HPDE6-E6E7 (cell line): ENCODE data around the gene LENG9.

Experiments
- DNase-seq: peaks from one replicate; pipeline ENCODE4 v3.0.0; 2011; ENCODE audit warnings: missing footprints; ENCODE audit errors: extremely low spot score

LENG9 gene

DNA sequence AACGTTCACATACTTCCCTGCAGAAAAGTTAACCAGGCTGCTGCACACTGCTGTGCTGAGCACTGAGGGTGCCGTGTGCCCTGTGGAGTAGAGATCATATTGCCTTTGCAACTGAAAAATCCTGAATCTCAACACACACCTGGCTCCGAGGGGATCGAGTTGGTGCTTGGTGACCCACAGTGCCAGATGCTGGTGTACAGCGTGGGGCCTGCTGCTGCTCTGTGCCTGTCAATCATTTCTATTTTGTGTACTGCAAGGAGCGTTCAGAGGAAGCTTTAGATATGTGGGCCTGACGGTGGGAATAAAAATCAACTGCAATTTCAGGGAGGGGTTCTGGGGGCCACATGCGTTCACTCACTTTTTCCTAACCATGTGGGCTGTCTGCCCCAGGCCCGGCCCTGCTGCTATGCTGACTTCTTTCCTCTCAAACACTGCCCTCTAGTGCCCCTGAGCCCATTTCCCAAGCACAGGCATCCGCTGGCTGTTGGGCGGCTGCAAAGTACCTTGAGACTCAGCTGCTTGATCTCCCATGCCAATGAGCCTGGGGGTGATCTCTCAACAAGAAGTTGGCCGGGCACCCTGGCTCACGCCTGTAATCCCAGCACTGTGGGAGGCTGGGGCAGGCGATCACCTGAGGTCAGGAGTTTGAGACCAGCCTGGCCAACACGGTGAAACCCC, 24.3 kb downstream of the LENG9 start:
- no peak for DNase-seq

DNA sequence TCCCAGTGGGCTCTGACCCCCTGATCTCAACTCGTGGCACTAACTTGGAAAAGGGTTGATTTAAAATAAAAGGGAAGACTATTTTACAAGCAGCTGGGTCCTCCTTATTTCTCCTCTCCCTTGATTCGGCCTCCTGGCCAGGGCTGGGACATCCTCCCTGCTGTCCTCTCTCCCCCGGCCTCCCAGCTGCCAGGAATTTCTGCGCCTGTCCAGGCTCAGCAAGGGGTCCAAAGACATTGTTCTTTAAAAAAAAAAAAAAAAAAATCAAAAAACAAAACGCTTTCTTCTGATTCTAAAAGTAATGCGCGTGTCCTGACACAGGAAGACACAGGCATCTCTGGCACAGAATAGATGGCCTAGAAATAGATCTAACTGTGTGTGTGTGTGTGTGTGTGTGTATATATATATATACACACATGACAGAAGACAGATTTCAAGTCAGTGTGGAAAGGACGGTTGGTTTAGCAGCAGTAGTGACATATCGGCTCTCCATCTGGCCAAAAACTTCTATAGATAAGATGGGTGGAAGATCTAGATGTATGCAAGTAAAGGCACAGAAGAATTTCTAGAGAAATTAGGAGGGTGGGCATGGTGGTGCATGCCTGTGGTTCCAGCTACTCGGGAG, 26.8 kb downstream of the LENG9 start:
- DNase-seq: no peak

DNA sequence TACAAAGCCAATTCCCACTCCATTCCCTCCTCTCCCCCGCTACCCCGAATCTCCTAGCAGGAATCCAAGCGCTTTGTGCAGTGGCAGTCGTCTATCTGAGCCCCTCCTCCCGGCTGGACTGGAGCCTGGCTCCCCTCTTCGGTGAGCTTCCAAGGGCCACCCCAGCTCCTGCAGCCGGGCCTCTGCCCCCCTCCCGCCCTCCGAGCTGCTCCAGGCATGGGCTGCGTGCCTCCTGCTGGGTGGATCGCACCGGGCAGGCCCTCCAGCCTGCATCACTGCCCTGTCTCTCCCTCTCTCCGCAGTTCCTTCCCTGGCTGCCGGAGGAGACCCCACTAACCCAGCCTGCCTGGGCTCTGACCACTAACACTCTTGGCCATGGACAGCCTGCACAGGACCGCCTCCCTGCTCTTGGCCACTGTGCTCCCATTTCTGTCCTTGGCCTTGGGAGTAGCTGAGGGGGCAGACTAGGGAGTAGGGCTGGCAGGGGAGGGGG, 27.5 kb downstream of the LENG9 start:
- no peak for DNase-seq

DNA sequence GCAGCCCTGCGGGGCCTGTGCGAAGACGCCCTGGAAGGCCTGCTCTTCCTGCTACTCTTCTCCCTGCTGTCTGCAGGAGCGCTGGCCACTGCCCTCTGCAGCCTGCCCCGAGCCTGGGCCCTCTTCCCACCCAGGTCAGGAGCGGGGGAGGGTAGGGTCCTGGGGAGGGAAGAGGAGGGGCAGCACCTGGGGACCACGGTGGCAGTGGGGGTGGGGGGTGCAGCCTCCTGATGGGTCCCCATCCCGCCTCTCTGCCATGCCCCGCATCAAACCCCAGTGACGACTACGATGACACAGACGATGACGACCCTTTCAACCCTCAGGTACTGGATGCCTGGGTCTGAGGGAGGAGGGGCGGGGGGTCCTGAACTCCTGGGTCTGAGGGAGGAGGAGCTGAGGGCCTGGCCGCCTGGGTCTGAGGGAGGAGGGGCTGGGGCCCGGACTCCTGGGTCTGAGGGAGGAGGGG, 28.0 kb downstream of the LENG9 start:
- DNase-seq: no peak

DNA sequence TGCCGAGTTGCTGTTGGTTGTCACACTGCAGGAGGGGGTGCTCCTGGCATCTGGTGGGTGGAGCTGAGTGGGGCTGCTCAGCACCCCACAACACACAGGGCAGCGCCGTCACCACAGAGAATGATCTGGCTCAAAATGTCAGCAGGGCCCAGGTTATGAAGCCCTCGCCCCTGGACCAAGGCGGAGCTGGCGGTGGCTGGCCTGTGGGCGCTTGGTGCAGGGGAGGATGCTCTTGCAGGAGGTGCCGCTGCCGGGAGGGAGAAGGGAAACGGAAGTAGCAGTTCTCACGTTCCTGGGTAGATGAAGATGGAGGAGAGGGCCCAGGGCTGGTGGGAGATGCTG, 28.7 kb downstream of the LENG9 start:
- DNase-seq: no peak

GRCh38 chr19:54434112-54434872, 29.3 kb downstream of the LENG9 start:
- DNase-seq: no peak

DNA sequence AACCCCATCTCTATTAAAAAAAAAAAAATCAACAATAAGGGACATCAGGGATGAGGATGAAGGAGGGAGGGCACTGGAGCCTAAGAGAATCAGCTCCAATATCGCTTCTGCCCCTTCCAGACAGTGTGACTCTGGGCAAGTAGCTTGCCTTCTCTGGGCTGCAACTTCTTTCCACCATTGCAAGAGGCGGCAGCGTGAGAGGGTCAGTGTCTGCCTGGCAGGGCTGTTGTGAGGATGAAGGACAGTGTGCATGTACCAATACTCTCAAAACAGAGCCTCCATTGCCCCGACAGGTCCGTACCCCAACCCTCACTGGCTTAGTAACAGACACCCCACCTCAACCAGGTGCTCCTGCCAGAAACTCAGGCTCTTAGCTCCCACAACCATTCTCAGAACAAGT, 29.9 kb downstream of the LENG9 start:
- no peak for DNase-seq

GRCh38 chr19:54432144-54432738, 31.3 kb downstream of the LENG9 start:
- peak; percentile 82 for DNase-seq

DNA sequence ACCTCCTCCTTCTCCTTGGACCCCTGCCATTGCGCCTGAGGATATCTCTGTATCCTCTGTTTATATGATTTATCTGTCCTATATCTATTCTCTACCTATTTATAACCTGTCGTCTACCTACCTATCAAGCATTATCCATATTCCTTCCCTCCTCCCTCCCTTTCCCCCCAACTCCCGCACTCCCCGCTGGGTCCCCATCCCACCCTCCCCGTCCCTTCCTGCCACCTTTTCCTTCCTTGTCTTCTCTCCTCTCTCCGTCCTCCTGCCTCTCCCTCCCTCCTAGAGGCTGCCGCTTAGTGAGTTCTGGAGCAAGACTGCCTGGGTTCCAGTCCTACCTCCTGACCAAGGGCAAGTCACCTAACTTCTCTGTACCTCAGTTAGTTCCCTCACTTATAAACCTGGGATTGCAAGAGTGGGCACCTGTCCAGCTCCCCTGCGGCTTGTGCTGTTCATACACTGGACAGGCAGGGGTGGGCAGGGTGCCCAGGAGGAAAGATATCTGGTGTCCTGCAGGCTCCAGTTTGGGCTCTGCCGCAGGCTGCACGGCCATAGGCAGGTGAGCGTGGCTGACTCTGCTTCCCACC, 32.2 kb downstream of the LENG9 start:
- no peak for DNase-seq

GRCh38 chr19:54430306-54431254, 33.0 kb downstream of the LENG9 start:
- DNase-seq: no peak

DNA sequence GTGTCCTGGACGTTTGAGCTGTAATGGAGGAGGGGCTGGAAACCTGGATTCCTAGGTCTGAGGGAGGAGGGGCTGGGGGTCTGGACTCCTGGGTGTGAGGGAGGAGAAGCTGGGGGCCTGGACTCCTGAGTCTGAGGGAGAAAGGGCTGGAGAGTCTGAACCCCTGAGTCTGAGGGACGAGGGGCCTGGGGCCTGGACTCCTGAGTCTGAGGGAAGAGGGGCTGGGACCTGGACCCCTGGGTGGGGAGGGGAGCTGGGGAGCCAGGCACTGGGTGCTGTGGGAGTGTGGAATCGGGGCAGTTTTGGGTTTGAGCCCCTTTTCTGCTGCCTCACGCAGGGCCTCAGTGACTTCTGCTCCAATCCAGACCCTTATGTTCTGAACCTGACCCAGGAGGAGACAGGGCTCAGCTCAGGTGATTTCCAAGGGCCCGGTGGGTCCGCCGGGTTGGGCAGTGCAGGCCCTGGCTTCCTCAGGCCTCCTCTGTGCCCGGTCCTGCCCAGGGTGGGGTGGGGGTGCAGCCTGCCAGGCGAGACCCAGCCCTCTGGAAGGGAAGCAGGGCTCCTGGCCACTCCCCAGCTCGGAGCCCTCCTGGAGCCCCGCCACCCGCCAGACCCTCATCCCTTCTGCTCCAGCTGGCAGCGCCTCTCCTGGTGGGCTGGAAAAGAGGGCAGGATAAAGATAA, 33.9 kb downstream of the LENG9 start:
- DNase-seq: no peak

DNA sequence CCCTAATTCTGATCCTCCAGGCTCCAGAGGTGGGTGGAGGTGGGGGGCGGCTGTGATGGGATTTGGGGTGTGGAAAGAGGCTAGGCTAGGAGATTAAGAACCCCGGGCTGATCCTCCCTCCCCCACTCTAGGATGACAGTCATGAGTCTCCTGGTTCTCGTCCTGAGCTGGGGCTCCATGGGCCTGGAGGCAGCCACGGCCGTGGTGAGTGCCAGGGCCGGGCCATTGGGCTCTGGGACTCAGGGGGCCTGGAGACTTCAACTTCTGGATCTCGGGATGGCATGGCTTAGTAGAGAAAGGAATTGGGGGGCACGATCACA, 34.4 kb downstream of the LENG9 start:
- DNase-seq: no peak

- no peak for DNase-seq
Observed at GRCh38 chr19:54428323-54429175, 35.0 kb downstream of the LENG9 start.

DNA sequence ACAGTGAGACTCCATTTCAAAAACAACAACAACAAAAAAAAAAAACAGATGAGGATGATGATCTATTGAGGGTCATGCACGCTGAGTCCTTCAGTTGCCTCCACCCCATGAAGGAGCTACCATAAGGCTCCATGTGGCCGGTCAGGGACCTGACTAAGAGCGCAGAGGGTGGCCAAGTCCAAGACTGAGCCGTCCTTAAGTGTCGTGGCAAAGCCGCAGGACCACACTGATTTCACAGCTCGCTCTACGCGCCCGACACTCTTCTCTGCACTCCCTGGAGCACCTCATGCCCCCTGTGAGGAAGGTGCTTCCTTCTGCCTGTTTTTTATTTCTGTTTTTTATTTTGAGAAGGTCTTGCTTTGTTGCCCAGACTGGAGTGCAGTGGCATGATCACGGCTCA, 36.0 kb downstream of the LENG9 start:
- DNase-seq: no peak

- DNase-seq: no peak
Observed at GRCh38 chr19:54426291-54426931, 37.2 kb downstream of the LENG9 start.

DNA sequence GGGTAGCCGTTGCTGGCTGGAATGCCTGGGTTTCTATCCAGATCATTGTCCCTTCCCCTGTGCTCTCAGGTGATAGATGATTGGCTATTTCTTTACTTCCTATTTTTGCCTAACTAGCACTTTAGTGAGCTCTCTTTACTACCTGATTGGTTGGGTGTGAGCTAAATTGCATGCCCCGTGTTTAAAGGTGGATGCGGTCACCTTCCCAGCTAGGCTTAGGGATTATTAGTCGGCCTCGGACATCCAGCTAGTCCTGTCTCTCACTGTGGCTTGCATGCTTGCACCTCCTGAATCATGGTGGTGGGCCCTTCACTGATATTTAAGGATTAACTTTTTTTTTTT, 38.2 kb downstream of the LENG9 start:
- no peak for DNase-seq

DNA sequence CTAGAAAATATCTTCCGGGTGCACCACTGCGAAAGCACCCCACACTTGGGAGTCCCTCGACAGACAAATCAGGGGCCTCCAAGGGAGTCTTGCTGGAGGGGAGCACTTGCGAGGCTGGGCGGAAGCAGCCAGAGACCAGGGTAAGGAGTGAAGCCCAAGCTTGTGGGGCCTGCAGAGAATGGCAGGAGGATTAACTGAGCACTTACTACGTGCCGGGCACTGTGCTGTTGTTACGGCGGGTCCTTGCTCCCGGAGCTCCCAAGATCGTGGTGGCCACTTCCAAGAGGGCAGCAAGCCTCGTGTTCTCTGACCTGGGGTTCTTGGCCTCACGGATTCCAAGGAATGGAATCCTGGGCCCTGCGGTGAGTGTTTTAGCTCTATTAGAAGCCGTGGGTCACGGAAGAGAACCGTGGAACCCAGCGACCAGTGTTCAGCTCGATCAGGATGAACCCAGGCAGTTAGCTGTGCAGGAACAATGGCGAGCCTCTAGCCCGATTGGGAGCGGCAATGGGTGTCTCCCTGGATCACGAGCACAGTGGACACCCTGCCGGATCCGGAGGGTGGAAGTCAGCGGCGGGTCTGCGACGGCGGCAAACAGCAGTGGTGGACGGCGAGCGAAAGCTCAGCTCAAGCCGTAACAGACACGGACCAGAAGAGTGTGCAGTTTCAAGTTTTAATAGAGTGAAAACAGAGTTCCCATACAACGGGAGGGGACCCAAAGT, 38.8 kb downstream of the LENG9 start:
- DNase-seq: no peak

DNA sequence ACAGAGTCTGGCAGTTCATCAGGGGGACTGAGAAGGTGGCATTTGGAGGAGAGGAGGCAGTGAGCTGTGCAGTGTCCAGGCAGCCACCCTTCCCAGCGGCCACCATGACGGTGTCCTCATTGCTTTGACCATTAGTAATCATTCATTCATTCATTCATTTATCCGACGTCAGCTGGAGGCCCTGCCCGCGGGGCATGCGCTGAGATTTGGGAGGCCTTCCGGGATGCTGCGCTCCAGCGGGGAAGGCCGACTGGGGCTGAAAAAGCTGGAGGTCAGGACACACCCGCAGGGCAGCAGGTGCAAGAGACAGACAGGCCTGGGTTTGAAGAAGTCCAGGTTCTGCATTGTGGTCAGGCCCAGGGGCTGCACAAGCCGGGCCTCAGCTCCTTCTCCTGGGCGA, 39.4 kb downstream of the LENG9 start:
- no peak for DNase-seq

GRCh38 chr19:54422136-54422535, 41.4 kb downstream of the LENG9 start:
- DNase-seq: no peak
